Measurements from ENCODE around the gene TCTA.

GRCh38 chr3:49421890-49422378 is 9.7 kb downstream of the TCTA start:
- TF ChIP-seq, protein P1, sequence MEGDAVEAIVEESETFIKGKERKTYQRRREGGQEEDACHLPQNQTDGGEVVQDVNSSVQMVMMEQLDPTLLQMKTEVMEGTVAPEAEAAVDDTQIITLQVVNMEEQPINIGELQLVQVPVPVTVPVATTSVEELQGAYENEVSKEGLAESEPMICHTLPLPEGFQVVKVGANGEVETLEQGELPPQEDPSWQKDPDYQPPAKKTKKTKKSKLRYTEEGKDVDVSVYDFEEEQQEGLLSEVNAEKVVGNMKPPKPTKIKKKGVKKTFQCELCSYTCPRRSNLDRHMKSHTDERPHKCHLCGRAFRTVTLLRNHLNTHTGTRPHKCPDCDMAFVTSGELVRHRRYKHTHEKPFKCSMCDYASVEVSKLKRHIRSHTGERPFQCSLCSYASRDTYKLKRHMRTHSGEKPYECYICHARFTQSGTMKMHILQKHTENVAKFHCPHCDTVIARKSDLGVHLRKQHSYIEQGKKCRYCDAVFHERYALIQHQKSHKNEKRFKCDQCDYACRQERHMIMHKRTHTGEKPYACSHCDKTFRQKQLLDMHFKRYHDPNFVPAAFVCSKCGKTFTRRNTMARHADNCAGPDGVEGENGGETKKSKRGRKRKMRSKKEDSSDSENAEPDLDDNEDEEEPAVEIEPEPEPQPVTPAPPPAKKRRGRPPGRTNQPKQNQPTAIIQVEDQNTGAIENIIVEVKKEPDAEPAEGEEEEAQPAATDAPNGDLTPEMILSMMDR (optimal IDR thresholded peaks at IDR 0.05 in 1 of 3, IDR thresholded peaks at IDR 0.05 in 1 of 3, conservative IDR thresholded peaks at IDR 0.05 in 1 of 3; ENCODE audit: extremely low read depth in 1 of 3, insufficient read depth in 2 of 3, low read length in 3 of 3) = no peak
- no peak for TF ChIP-seq EZH2 (IDR thresholded peaks at IDR 0.05; ENCODE audit: low read length)

Data from keratinocyte (primary cell).